Caco-2 (cell line): ENCODE measurements around the gene DDX49. TPM values are rescaled to one million over a fixed set of nuclear protein-coding genes. Genes with fewer than 3 reads are reported as not detected.

ENCODE experiments used
- BruUV-seq: library from RNA; stranded (reverse); fragments of 400-500 nt; replicated peaks from 2 replicates; lab custom pipeline; 2021; lab: Mats Ljungman, UMichigan
- CTCF ChIA-PET: fragments of 300-600 bp; sonication (Branson Sonifier 250); formaldehyde crosslinking; loops from one replicate; lab custom pipeline; 2022; ENCODE audit warnings: antibody characterized with exemption; lab: Charles Lee
- POLR2A ChIA-PET: fragments of 300-600 bp; sonication (Branson Sonifier 250); formaldehyde crosslinking; loops from one replicate; lab custom pipeline; 2022; ENCODE audit warnings: antibody characterized with exemption; lab: Charles Lee
- DNase-seq, 2 experiments: peaks; one replicate each; pipeline versions ENCODE4 v3.0.0 to v3.0.0-alpha.2; 2020 to 2022
- H3K27me3 ChIP-seq: replicated peaks from 2 replicates; pipeline ENCODE4 v1.6.0; 2011; ENCODE audit warnings: low read length; ENCODE audit not compliant: control insufficient read depth, insufficient read depth
- H3K36me3 ChIP-seq: 2 replicates; pipeline ENCODE4 v1.5.1; 2011; ENCODE audit warnings: low read length; ENCODE audit not compliant: control insufficient read depth, insufficient read depth
- H3K4me1 ChIP-seq: fragments of 250-450 bp; sonication (Bioruptor Pico); 2 replicates; pipeline ENCODE4 v1.5.1; 2020; ENCODE audit warnings: mild to moderate bottlenecking
- H3K4me3 ChIP-seq: 2 replicates; pipeline ENCODE4 v1.5.1; 2011; ENCODE audit warnings: low read depth, mild to moderate bottlenecking, control low read depth, low read length
- H3K9me3 ChIP-seq: fragments of 250-450 bp; sonication (Bioruptor Pico); 2 replicates; pipeline ENCODE4 v1.5.1; 2020; ENCODE audit warnings: mild to moderate bottlenecking, moderate library complexity
- H3K27ac Mint-ChIP-seq: one replicate; pipeline ENCODE4 v1.8.0; 2022; ENCODE audit warnings: mixed read lengths; ENCODE audit not compliant: unreplicated experiment
- H3K27me3 Mint-ChIP-seq: one replicate; pipeline ENCODE4 v1.8.0; 2022; ENCODE audit warnings: mixed read lengths; ENCODE audit not compliant: insufficient read depth, unreplicated experiment
- H3K36me3 Mint-ChIP-seq: one replicate; pipeline ENCODE4 v1.8.0; 2022; ENCODE audit warnings: mild to moderate bottlenecking, mixed read lengths; ENCODE audit not compliant: insufficient read depth, unreplicated experiment
- H3K4me1 Mint-ChIP-seq: one replicate; pipeline ENCODE4 v1.8.0; 2022; ENCODE audit warnings: low read depth, mixed read lengths; ENCODE audit not compliant: unreplicated experiment
- H3K4me3 Mint-ChIP-seq: one replicate; pipeline ENCODE4 v1.8.0; 2022; ENCODE audit warnings: mild to moderate bottlenecking, moderate library complexity, mixed read lengths; ENCODE audit not compliant: unreplicated experiment
- H3K9me3 Mint-ChIP-seq: one replicate; pipeline ENCODE4 v1.8.0; 2022; ENCODE audit warnings: mixed read lengths; ENCODE audit not compliant: unreplicated experiment
- intact Hi-C: fragments of 100-400 bp; cut with micrococcal nuclease; formaldehyde crosslinking; loops from one replicate; pipeline ENCODE4 v1.10.0; 2022; ENCODE audit not compliant: unreplicated experiment
- total RNA-seq: library from RNA; stranded (reverse); gene quantifications from 2 replicates; pipeline ENCODE4 v1.2.3, GENCODE V29; 2022
- TF ChIP-seq, protein P1 (sequence below), 2 experiments: fragments of 200-600 bp in 1 of 2; IDR thresholded peaks; 1 replicate in 1 of 2; 2 replicates in 1 of 2; pipeline versions ENCODE4 v1.5.1 to v1.8.0; 2011 to 2022; ENCODE audit warnings: antibody characterized with exemption in 1 of 2, control low read depth in 1 of 2, inconsistent platforms in 1 of 2, low read depth in 1 of 2, low read length in 1 of 2, mild to moderate bottlenecking in 1 of 2, moderate library complexity in 1 of 2; ENCODE audit not compliant: insufficient read depth in 1 of 2, severe bottlenecking in 1 of 2, unreplicated experiment in 1 of 2

DDX49 gene
- total RNA-seq, 1 experiment from 2014 or later = 48.7 TPM

DNA sequence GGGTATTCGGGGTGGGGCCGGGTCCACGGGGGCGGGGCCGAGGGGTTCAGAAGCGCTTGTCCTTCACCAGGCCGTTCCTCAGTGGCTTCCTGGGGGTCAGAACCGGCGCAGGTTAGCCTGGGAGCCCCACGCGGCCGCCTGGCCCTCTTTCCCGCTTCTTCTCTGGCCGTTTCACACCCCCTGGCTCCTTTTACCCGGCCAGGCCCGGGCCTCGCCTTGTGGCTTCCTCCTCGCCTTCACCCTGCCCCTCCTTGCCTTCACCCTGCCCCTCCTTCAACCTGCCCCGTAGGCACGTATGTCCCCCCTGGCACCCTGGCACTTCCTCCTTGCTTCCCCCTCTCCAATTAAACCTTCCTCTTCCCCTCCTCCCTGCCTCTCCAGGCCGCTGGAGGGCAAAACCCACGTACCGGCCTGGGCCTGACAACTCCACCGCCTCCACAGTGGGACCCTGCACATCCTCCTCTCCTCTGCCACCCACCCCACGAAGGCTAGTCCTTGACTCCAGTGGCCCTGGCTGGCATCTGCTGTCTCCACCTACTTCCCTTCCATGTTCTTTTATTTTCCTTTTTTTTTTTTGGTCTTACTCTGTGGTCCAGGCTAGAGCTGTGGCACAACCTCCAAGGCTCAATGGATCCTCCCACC, 48.9 kb upstream of the DDX49 start:
- no peaks in the 10 kb centered on the region for H3K27me3 ChIP-seq
- BruUV-seq = no TSS peak
- H3K4me1 Mint-ChIP-seq = peaks cover 13% of the 10 kb centered on the region
- POLR2A ChIA-PET = interaction anchor here (0.6 to 0.7 kb wide), 2 partner anchors 29 to 130 kb away, joined by 3 read pairs; no protein-coding TSS in a partner anchor
- no peak for DNase-seq
- peak overlapping the region; percentile 69 for H3K27ac Mint-ChIP-seq
- H3K36me3 ChIP-seq = peaks cover 4% of the 10 kb centered on the region
- H3K4me3 ChIP-seq = no peak overlapping the region
- H3K9me3 Mint-ChIP-seq = peaks cover 9% of the 10 kb centered on the region
- no peaks in the 10 kb centered on the region for H3K27me3 Mint-ChIP-seq
- intact Hi-C loops = no loop called here
- CTCF ChIA-PET = interaction anchor here (1.0 kb wide), 1 partner anchor 24 kb away, joined by 4 read pairs; no protein-coding TSS in a partner anchor
- peaks cover 12% of the 10 kb centered on the region for H3K4me1 ChIP-seq
- TF ChIP-seq, protein P1, sequence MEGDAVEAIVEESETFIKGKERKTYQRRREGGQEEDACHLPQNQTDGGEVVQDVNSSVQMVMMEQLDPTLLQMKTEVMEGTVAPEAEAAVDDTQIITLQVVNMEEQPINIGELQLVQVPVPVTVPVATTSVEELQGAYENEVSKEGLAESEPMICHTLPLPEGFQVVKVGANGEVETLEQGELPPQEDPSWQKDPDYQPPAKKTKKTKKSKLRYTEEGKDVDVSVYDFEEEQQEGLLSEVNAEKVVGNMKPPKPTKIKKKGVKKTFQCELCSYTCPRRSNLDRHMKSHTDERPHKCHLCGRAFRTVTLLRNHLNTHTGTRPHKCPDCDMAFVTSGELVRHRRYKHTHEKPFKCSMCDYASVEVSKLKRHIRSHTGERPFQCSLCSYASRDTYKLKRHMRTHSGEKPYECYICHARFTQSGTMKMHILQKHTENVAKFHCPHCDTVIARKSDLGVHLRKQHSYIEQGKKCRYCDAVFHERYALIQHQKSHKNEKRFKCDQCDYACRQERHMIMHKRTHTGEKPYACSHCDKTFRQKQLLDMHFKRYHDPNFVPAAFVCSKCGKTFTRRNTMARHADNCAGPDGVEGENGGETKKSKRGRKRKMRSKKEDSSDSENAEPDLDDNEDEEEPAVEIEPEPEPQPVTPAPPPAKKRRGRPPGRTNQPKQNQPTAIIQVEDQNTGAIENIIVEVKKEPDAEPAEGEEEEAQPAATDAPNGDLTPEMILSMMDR (IDR thresholded peaks at IDR 0.05; ENCODE audit: insufficient read depth in 1 of 2, low read depth in 1 of 2, low read length in 1 of 2, severe bottlenecking in 1 of 2, unreplicated experiment in 1 of 2) = no peak
- H3K9me3 ChIP-seq = no peaks in the 10 kb centered on the region
- no peak overlapping the region for H3K4me3 Mint-ChIP-seq
- H3K36me3 Mint-ChIP-seq = peaks cover 82% of the 10 kb centered on the region

GRCh38 chr19:18871543-18871942, 48.0 kb upstream of the DDX49 start:
- intact Hi-C loops = no loop called here
- Mint-ChIP-seq H3K27ac (peak overlapping the region; percentile 69), H3K27me3 (no peaks in the 10 kb centered on the region), H3K4me3 (no peak overlapping the region), H3K4me1 (peaks cover 13% of the 10 kb centered on the region), H3K36me3 (peaks cover 82% of the 10 kb centered on the region), H3K9me3 (peaks cover 9% of the 10 kb centered on the region)
- CTCF ChIA-PET = interaction anchor here (0.6 to 1.0 kb wide), 2 partner anchors 23 to 25 kb away, joined by 3 to 4 read pairs; no protein-coding TSS in a partner anchor
- BruUV-seq = no TSS peak
- TF ChIP-seq, protein P1 (IDR thresholded peaks at IDR 0.05; ENCODE audit: insufficient read depth in 1 of 2, low read depth in 1 of 2, low read length in 1 of 2, severe bottlenecking in 1 of 2, unreplicated experiment in 1 of 2) = no peak
- peak in 1 of 2 experiments; percentile 46 for DNase-seq
- H3K4me3 ChIP-seq = no peak overlapping the region
- H3K9me3 ChIP-seq = peaks cover 2% of the 10 kb centered on the region; the same call in 1 of the 2 replicates
- H3K27me3 ChIP-seq = no peaks in the 10 kb centered on the region
- POLR2A ChIA-PET = interaction anchor here (0.7 kb wide), 1 partner anchor 131 kb away, joined by 3 read pairs; no protein-coding TSS in a partner anchor
- peaks cover 12% of the 10 kb centered on the region for H3K4me1 ChIP-seq
- peaks cover 2% of the 10 kb centered on the region; the same call in 1 of the 2 replicates for H3K36me3 ChIP-seq

GRCh38 chr19:18875726-18876125, 43.8 kb upstream of the DDX49 start:
- Histone ChIP-seq H3K27me3 (no peaks in the 10 kb centered on the region), H3K36me3 (peaks cover 11% of the 10 kb centered on the region; the same call in 1 of the 2 replicates), H3K9me3 (peaks cover 8% of the 10 kb centered on the region; the same call in 1 of the 2 replicates), H3K4me3 (no peak overlapping the region), H3K4me1 (peaks cover 12% of the 10 kb centered on the region)
- no peak for DNase-seq
- Mint-ChIP-seq H3K4me1 (peaks cover 13% of the 10 kb centered on the region), H3K4me3 (no peak overlapping the region), H3K36me3 (peaks cover 89% of the 10 kb centered on the region), H3K9me3 (peaks cover 9% of the 10 kb centered on the region), H3K27ac (no peak overlapping the region), H3K27me3 (no peaks in the 10 kb centered on the region)
- ChIA-PET CTCF (no interaction called here), POLR2A (interaction anchor here (0.6 kb wide), 1 partner anchor 138 kb away, joined by 4 read pairs; no protein-coding TSS in a partner anchor)
- BruUV-seq = no TSS peak
- intact Hi-C loops = no loop called here
- TF ChIP-seq, protein P1 (IDR thresholded peaks at IDR 0.05; ENCODE audit: insufficient read depth in 1 of 2, low read depth in 1 of 2, low read length in 1 of 2, severe bottlenecking in 1 of 2, unreplicated experiment in 1 of 2) = no peak
